Right lobe of liver (tissue), 6 donors: ENCODE data around the gene SHROOM1. TPM values are rescaled to one million over a fixed set of nuclear protein-coding genes. Genes with fewer than 3 reads are reported as not detected.

ENCODE experiments used
- ATAC-seq, 4 donors: fragments of 200-7000 bp; cut with Tn5 transposase; one replicate each; pipeline ENCODE4 v1.9.1; 2020; ENCODE audit warnings: mild to moderate bottlenecking in 4 of 4, moderate library complexity in 4 of 4
- DNase-seq, 3 donors: peaks; one replicate each; pipeline ENCODE4 v3.0.0-alpha.2; 2020
- H3K27ac ChIP-seq, 3 donors: fragments of 200-600 bp; one replicate each; pipeline ENCODE4 v1.8.0; 2022
- H3K27me3 ChIP-seq, 2 donors: fragments of 200-600 bp; one replicate each; pipeline ENCODE4 v1.8.0; 2022
- H3K36me3 ChIP-seq, 4 donors: fragments of 200-600 bp; sonication (generic) in 1 of 4; one replicate each; pipeline versions ENCODE4 v1.5.1 to v1.8.0; 2017 to 2022; ENCODE audit warnings: control low read depth in 1 of 4
- H3K4me1 ChIP-seq, 4 donors: fragments of 200-600 bp; sonication (generic) in 1 of 4; one replicate each; pipeline versions ENCODE4 v1.5.1 to v1.8.0; 2017 to 2022; ENCODE audit warnings: control low read depth in 1 of 4
- H3K4me3 ChIP-seq, 3 donors: fragments of 200-600 bp; one replicate each; pipeline ENCODE4 v1.8.0; 2022
- H3K9me3 ChIP-seq, 4 donors: fragments of 200-600 bp; sonication (generic) in 1 of 4; one replicate each; pipeline versions ENCODE4 v1.5.1 to v1.8.0; 2017 to 2022; ENCODE audit warnings: control low read depth in 1 of 4
- POLR2A ChIP-seq: fragments of 450-650 bp; IDR thresholded peaks from one replicate; pipeline ENCODE4 v1.6.1; 2017; ENCODE audit warnings: antibody characterized with exemption, mild to moderate bottlenecking
- WGBS: methylation state at CpG from one replicate; pipeline ENCODE4 v1.1.6; 2018; ENCODE audit warnings: low coverage, low lambda C conversion rate; ENCODE audit not compliant: insufficient coverage; ENCODE audit errors: missing lambda C conversion rate; 5-methylcytosine and 5-hydroxymethylcytosine counted together
- intact Hi-C, 2 donors: fragments of 100-400 bp; cut with DNase I; formaldehyde crosslinking; loops; one replicate each; pipeline versions ENCODE4 v1.11.2 to v1.14.1; 2022
- total RNA-seq, 6 experiments: library from RNA; depleted of rRNA in 2 of 6; stranded (reverse); fragments of >200 nt in 2 of 6; fragmentation: NEBNext Ultra II Directional in 3 of 6; extraction: Animal tissue kit (Norgen Biotek cat#: 25700) in 3 of 6; gene quantifications; one replicate each; pipeline versions ENCODE4 v1.1.0 to v1.2.4, GENCODE V29; 2016 to 2023
- TF ChIP-seq, protein P1 (sequence below), 4 donors: fragments of 200-600 bp in 3 of 4; fragments of 450-650 bp in 1 of 4; IDR thresholded peaks; one replicate each; pipeline versions ENCODE4 v1.5.1 to v1.8.0; 2016 to 2022; ENCODE audit warnings: antibody characterized with exemption in 4 of 4, mild to moderate bottlenecking in 2 of 4
- donor health status: DM: no; HTN: yes; CAD: no.
- donor health status: DM: no; HTN: no; CAD: no.
- donor health status: DM: no; HTN: no; CAD: no.
- donor health status: DM: no; HTN: yes; CAD: no.
- donor health status: DM: no; HTN: yes; CAD: no.

The SHROOM1 gene
- total RNA-seq, 6 experiments from 2014 or later = 29.5 to 96.1 (median 77.4) TPM

DNA sequence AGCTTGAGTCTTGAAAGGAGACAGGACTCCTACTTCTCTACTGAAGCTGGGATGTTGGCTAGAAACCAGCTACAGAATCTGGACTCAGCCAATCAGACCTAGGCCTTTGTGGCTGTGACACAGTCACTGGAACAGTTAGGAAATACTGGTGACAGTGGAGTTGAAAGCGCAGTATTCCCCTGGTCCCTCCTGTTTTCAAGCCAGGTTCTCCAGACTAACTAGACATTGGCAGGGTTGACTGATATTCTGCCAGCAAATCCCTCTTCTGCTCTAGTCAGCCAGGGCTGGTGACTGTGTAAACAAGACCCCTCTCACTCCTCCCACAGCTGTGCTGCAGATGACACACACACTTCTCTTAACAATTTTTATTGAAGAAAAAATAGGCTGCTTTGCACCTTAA is 8.7 kb downstream of the SHROOM1 start:
- Histone ChIP-seq H3K4me3 (no peak overlapping the region), H3K9me3 (no peaks in the 10 kb centered on the region), H3K4me1 (peaks cover 0 to 21% (median 0%) of the 10 kb centered on the region in 4 donors), H3K27ac (peak overlapping the region in 1 of 3 donors; percentile 26), H3K36me3 (peaks cover 0 to 23% (median 11%) of the 10 kb centered on the region in 4 donors), H3K27me3 (no peaks in the 10 kb centered on the region)
- peak; percentile 15 for TF ChIP-seq POLR2A
- TF ChIP-seq, protein P1, sequence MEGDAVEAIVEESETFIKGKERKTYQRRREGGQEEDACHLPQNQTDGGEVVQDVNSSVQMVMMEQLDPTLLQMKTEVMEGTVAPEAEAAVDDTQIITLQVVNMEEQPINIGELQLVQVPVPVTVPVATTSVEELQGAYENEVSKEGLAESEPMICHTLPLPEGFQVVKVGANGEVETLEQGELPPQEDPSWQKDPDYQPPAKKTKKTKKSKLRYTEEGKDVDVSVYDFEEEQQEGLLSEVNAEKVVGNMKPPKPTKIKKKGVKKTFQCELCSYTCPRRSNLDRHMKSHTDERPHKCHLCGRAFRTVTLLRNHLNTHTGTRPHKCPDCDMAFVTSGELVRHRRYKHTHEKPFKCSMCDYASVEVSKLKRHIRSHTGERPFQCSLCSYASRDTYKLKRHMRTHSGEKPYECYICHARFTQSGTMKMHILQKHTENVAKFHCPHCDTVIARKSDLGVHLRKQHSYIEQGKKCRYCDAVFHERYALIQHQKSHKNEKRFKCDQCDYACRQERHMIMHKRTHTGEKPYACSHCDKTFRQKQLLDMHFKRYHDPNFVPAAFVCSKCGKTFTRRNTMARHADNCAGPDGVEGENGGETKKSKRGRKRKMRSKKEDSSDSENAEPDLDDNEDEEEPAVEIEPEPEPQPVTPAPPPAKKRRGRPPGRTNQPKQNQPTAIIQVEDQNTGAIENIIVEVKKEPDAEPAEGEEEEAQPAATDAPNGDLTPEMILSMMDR (IDR thresholded peaks at IDR 0.05) = no peak
- intact Hi-C loops = loop anchor here in 1 of 2 donors (10.0 kb wide), 1 partner anchor 63 kb away; no protein-coding TSS in a partner anchor
- DNase-seq = peak in 1 of 3 donors; percentile 69
- WGBS = 33% methylated on average over 1 of the region's 1 CpG
- ATAC-seq = peak; percentile 54 to 67 (median 59)

DNA sequence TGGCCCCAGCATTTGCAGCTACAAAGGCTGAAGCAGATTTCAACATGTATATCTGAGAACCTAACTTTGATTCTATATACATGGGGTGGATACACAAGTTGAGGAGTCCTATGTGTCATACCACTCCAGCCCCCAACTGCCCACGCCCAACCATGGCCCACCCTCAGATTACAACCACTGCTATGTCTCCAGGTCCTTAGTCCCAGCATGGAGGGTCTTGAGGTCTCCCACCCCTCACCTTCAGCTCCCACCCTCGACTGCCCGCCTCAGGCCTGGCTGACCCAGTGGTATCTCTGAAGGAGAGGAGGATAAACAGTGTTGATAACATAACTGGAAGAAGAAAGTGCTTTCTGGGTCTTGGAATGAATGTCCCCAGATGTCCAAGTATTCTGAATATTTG is 9.1 kb downstream of the SHROOM1 start:
- Histone ChIP-seq H3K27me3 (no peaks in the 10 kb centered on the region), H3K4me3 (no peak overlapping the region), H3K27ac (peak overlapping the region in 1 of 3 donors; percentile 12), H3K36me3 (peaks cover 0 to 20% (median 10%) of the 10 kb centered on the region in 4 donors), H3K4me1 (peaks cover 0 to 16% (median 0%) of the 10 kb centered on the region in 4 donors), H3K9me3 (no peaks in the 10 kb centered on the region)
- WGBS = 42% methylated on average over 2 of the region's 3 CpGs
- DNase-seq (no peak), ATAC-seq (no peak)
- TF ChIP-seq, protein P1 (IDR thresholded peaks at IDR 0.05) = no peak
- TF ChIP-seq POLR2A = no peak
- intact Hi-C loops = loop anchor here in 1 of 2 donors (10.0 kb wide), 1 partner anchor 63 kb away; no protein-coding TSS in a partner anchor

DNA sequence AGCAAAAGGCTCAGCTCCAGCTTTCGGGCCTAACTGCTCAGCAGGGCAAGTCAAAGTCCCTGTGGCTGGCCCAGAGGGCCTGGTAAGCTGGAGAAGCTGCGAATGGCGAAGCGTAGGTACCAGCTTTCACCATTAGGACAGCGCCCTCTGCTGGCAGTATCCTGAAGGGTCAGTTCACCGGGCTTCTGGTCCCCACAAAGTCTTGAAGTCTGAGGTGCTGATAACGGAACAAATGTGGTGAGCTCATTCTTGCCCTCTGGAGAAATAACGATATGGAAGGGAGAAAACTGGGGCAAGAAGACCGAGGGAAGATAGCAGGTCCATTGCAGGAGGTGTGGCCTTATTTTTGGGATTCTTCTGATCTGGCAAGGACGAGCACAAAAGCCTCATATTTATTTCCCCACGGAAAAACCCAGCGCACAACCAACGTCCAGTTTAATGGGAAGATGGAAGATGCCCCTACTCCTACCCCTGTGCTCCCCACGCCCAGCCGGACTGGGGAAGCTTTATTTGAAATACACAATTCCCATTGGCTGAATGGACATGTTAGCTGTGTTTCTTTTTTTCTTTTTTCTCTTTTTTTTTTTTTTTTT is 10.2 kb downstream of the SHROOM1 start:
- Histone ChIP-seq H3K4me1 (peaks cover 0 to 12% (median 0%) of the 10 kb centered on the region in 4 donors), H3K9me3 (no peaks in the 10 kb centered on the region), H3K27me3 (no peaks in the 10 kb centered on the region), H3K4me3 (no peak overlapping the region), H3K27ac (peak overlapping the region in 2 of 3 donors; percentile 11 to 40), H3K36me3 (peaks cover 0 to 15% (median 9%) of the 10 kb centered on the region in 4 donors)
- TF ChIP-seq POLR2A = peak; percentile 7
- TF ChIP-seq, protein P1 (IDR thresholded peaks at IDR 0.05) = peak; percentile 93 to 96 (median 96)
- ATAC-seq (peak; percentile 88 to 94 (median 92)), DNase-seq (peak; percentile 92 to 94 (median 93))
- intact Hi-C loops = loop anchor here in 1 of 2 donors (10.0 kb wide), 1 partner anchor 65 kb away; no protein-coding TSS in a partner anchor
- 4% methylated on average over 14 of the region's 15 CpGs for WGBS

DNA sequence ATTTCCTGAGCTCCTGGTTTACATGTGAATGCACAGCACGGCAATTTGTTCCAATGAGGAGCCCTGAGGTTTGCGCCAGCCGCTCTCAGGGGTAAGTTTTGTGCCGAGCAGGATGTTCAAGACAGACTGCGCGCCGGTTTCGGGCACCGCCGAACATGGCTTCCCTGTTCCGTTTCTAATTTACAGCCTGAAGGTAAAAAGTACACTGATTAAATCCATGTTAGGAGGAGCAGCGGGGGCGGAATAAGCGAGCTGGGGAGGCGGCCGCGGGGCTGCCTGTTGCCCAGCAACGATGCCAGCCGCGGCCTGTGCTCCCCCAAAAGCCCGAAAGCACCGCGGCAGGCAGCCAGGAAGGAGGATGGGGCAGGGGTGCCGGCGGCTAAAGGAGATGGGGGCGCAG is 11.0 kb downstream of the SHROOM1 start:
- 52% methylated on average over 20 of the region's 26 CpGs for WGBS
- H3K27ac ChIP-seq = peak overlapping the region in 2 of 3 donors; percentile 11 to 40
- no peak for TF ChIP-seq POLR2A
- TF ChIP-seq, protein P1 (IDR thresholded peaks at IDR 0.05) = no peak
- H3K4me1 ChIP-seq = peaks cover 0 to 12% (median 0%) of the 10 kb centered on the region in 4 donors
- intact Hi-C loops = loop anchor here in 1 of 2 donors (10.0 kb wide), 1 partner anchor 65 kb away; no protein-coding TSS in a partner anchor
- H3K4me3 ChIP-seq = no peak overlapping the region
- no peaks in the 10 kb centered on the region for H3K9me3 ChIP-seq
- no peaks in the 10 kb centered on the region for H3K27me3 ChIP-seq
- ATAC-seq (no peak), DNase-seq (no peak)
- peaks cover 0 to 7% (median 5%) of the 10 kb centered on the region in 4 donors for H3K36me3 ChIP-seq
